UCSD-AML1 (cell line): ENCODE data around the gene BTBD3.

Experiments
- DNase-seq: peaks from one replicate; lab custom pipeline; 2025; ENCODE audit not compliant: unreplicated experiment; lab: John Stamatoyannopoulos, UW

Gene BTBD3

GRCh38 chr20:11912659-11913415, 4.9 kb upstream of the BTBD3 start:
- no peak for DNase-seq

GRCh38 chr20:11918391-11918845, 725 bp downstream of the BTBD3 start:
- DNase-seq: peak; percentile 14

- DNase-seq: no peak
These were observed 1.3 kb downstream of the BTBD3 start for GRCh38 chr20:11918981-11919380.

GRCh38 chr20:11919581-11919980, 1.9 kb downstream of the BTBD3 start:
- DNase-seq: no peak

GRCh38 chr20:11920083-11920482, 2.4 kb downstream of the BTBD3 start:
- no peak for DNase-seq

DNA sequence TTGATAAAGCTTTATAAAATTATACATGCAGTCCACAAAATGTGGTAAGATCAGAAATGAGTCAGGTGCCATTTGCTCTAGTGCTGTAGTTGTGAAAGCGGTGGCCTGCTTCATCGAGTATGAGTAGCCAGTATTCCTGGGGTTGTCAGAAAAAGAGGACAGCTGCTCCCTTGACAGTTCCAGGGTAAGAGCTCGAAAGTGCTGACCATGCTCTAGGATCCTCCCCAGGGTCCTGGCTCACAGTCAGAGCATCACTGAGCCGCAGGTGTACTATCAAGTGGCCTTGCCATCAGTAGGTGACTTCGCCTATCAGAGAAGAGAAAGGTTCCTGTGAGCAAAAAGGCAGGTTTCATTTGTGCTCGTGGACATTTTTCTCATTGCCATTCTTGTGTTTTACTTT, 3.6 kb downstream of the BTBD3 start:
- DNase-seq: no peak

DNA sequence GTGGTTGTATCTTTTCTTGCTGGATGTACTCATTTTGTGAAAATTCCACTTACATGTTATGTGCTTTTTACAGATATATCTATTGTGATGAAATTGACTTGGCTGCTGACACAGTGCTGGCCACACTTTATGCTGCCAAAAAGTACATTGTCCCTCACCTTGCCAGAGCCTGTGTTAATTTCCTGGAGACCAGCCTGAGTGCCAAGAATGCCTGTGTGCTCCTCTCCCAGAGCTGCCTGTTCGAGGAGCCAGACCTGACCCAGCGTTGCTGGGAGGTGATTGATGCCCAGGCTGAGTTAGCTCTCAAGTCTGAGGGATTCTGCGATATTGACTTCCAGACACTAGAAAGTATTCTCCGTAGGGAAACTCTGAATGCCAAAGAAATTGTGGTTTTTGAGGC, 4.9 kb downstream of the BTBD3 start:
- DNase-seq: no peak

DNA sequence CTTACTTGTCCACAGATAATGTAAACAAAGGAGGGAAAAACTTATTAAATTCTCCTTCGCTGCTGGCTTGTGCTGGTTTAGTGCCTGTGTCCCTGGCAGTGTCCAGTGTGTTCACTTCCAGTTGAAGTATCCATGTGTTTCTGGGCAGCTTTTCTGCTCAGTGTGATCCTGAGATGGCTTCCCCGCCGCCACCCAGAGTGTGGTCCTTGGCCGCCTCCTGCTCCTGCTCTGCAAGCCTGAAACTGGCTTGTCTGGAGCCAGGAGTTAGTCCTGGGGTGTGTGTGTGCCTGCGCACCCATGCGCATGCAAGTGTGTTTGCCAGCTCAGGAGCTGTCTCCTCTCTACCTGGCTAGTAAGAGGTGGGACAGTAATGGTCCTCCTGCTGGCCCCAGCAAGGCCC, 7.2 kb downstream of the BTBD3 start:
- no peak for DNase-seq

DNA sequence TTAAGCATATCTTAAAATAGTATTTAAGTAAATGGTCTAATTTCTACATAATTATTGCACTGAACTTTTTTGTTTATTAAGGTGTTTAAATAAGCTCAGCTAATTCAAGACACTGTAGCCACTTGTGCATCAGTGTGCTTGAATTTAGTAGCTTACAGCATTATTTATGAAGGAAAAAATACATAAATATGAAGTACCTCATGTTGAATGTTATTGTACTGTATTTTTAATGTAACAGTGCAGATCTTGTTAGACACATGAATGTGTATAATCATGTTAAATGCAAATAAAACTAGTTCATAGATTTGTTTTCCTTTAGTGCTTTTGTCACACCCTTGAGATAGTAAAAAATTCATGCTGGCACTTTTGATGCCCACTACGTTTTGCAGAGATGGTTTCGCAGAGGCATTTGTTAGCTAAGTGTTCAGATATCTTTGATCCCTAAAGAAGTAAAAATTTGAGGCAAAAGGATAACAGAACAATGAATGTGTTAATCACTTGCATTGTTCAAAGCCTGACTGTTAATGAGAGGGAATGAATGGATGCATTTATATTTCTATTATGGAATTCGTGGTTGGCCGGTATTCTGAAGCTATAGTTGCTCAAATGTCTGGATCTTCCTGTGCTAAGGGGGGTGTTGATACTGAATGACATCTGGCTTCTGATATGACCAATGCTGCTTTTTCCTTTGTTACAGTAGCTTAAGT, 8.8 kb downstream of the BTBD3 start:
- no peak for DNase-seq

GRCh38 chr20:11929947-11930346, 12.3 kb downstream of the BTBD3 start:
- DNase-seq: no peak

GRCh38 chr20:11935212-11936154, 17.8 kb downstream of the BTBD3 start:
- peak; percentile 69 for DNase-seq

DNA sequence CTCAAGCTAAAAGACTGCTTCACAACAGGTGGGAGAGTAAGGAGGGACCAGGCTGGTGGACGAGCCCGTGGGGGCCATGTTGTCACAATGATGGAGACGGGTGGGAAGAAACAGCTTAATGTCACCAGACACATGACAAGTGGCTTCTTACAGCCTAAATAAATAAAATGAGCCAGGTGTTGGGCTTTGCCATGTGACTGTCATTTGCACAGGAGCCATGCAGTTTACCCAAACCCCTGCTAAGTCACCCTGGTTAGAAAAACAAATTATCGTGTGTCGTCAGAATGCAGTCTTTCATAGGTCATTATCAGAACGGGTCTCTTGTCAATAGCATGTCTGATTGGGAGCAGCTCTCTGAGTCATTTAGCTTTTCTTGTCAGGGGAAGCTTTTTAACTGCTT, 18.5 kb downstream of the BTBD3 start:
- no peak for DNase-seq

- DNase-seq: no peak
These were observed 19.5 kb downstream of the BTBD3 start for GRCh38 chr20:11937230-11937629.

DNA sequence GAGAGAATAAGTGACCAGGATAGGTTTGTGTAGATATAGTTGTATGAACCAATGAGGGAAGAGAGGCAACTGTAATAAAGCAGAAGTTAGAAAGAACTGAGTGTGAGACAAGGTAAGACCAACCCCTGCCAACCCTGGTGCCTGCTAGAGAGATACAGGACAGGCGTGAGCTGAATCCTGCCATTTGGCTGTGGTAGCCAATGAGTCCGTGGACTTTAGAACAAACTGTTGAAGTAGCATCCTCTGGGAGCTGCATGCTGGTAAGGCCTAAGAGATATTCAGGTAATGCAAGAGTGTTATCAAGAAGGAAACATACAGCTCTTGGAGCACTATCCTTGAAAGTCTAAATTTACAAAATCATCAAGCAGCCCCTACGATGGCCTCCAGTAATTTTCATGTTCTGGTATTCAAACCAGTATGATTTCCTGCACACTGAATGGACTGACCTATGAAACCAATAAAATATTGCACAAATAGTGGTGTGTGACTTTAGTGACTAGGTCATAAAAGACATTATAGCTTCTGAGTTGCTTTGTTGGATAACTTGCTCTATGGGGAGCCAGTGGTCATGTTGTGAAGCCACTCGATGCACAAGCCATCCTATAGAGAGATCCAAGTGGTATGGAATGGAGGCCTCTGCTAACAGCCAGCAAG, 24.0 kb downstream of the BTBD3 start:
- no peak for DNase-seq

GRCh38 chr20:11943778-11944177, 26.1 kb downstream of the BTBD3 start:
- DNase-seq: no peak

DNA sequence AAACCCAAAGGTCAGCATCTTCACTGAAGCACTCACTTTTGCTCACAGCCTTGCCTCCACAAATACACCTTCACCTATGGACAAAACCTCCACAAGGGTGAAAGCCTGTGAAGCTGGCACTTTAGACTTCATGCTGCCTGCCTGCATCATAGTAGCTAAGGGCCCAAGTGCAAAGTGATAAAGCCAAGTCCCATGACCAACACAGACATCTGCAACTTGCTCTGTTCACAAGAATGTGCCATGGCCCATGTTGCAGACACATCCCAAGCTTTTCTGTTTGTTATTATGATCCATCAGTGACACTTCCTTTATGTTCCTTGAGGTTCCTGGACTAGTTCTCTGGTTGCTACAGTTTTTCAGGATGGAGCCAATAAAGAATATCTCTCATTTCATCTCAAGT, 31.1 kb downstream of the BTBD3 start:
- no peak for DNase-seq

DNA sequence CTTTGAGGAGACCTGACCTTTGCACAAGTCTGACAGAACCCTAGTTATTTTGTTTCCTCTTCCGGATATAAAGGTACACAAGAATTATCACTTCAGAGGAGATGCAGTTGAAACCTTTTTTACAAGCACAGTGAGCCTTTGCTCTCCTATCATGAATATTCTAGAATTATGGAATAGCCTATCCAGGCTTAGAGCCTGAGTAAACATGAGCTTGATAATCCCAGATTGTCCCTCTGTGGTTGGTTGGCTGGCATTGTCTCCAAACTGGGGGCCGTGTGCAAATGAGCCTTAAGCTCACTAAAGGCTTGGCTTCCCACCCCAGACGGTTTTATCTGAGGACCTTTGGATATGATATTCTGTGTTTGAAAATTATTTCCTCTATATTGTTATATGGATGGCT, 32.0 kb downstream of the BTBD3 start:
- DNase-seq: no peak

GRCh38 chr20:11951696-11952095, 34.0 kb downstream of the BTBD3 start:
- DNase-seq: no peak

- DNase-seq: no peak
These were observed 34.9 kb downstream of the BTBD3 start for GRCh38 chr20:11952639-11953038.

DNA sequence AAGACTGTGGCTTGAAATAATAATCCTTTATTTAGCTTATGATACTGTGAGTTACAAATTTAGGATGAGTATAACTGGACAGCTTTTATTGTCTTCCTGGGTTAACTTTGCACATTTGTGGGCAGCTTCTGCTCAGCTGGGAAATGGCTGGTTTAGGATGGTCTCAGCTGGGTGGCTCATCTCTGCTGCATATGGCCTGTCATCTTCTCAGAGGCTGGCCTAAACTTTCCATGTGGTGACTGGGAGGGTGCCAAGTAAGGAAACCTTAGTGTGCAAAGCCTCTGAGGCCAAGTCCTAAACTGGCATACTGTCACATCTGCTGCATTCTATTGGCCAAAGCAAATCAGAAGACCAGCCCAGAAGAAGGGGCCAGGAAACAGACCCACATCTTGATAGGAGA, 40.2 kb downstream of the BTBD3 start:
- DNase-seq: no peak

DNA sequence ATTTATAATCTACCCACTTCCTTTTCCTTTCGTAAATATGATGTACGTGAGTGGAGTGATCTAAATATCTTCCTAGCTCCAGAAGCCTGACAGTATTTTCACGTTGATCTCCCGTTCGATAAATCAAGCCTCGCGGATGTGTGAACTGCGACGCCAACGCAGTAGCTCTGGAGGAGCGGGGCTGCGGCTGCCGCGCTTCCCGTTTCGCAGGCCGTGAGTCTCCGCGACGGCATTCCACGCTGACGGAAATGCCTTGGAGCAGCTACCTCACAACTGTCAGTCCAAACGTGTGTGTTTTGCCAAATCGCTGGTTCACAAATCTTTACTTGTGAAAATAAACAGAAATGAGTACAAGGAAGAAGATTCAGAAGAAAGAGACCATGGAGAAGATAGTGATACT, 41.2 kb downstream of the BTBD3 start:
- no peak for DNase-seq
